GM23338 (cell line): ENCODE data around the gene SLX4.

Experiments
- CREB1 ChIP-seq: fragments of 250-450 bp; sonication (Bioruptor Pico); IDR thresholded peaks from 2 replicates; pipeline ENCODE4 v1.5.0; 2020; ENCODE audit warnings: low read depth, mild to moderate bottlenecking, moderate library complexity
- CTCF ChIP-seq, 2 experiments: fragments of 200-600 bp in 1 of 2; sonication (generic) in 1 of 2; conservative IDR thresholded peaks; 2 replicates each; pipeline versions ENCODE4 v1.5.1 to v1.6.1; 2016 to 2017; ENCODE audit warnings: antibody characterized with exemption in 2 of 2, low read depth in 2 of 2, mild to moderate bottlenecking in 2 of 2, moderate library complexity in 1 of 2
- ETS1 ChIP-seq: IDR thresholded peaks from 2 replicates; pipeline ENCODE4 v1.6.1; 2016; ENCODE audit warnings: antibody characterized with exemption
- EZH2 ChIP-seq: fragments of 200-600 bp; sonication (generic); IDR thresholded peaks from one replicate; pipeline ENCODE4 v1.8.0; 2017; ENCODE audit warnings: antibody characterized with exemption, mild to moderate bottlenecking, low read depth; ENCODE audit not compliant: unreplicated experiment
- EZH2phosphoT487 ChIP-seq: fragments of 200-600 bp; sonication (generic); IDR thresholded peaks from one replicate; pipeline ENCODE4 v1.8.1; 2018; ENCODE audit warnings: antibody characterized with exemption; ENCODE audit not compliant: unreplicated experiment
- POLR2AphosphoS5 ChIP-seq: IDR thresholded peaks from 2 replicates; pipeline ENCODE4 v1.6.1; 2016; ENCODE audit warnings: antibody characterized with exemption, low read depth
- REST ChIP-seq: IDR thresholded peaks from one replicate; pipeline ENCODE4 v1.6.1; 2018; ENCODE audit warnings: antibody characterized with exemption; ENCODE audit not compliant: unreplicated experiment
- ZNF331 ChIP-seq: fragments of 250-450 bp; sonication (Bioruptor Pico); IDR thresholded peaks from 2 replicates; pipeline ENCODE4 v1.5.0; 2020; ENCODE audit warnings: low read depth, mild to moderate bottlenecking, moderate library complexity
- ZNF462 ChIP-seq: fragments of 250-450 bp; sonication (Bioruptor Pico); IDR thresholded peaks from 2 replicates; pipeline ENCODE4 v1.5.0; 2020; ENCODE audit warnings: mild to moderate bottlenecking, moderate library complexity

GRCh38 chr16:3589001-3589400, 22.4 kb downstream of the SLX4 start:
- no peak for TF ChIP-seq POLR2AphosphoS5
- no peak for TF ChIP-seq EZH2
- no peak for TF ChIP-seq CTCF (conservative IDR thresholded peaks at IDR 0.05; ENCODE audit: low read depth in 2 of 2)
- TF ChIP-seq REST = no peak
- TF ChIP-seq CREB1 (CRISPR knock-in tag) = no peak
- TF ChIP-seq EZH2phosphoT487 = no peak
- TF ChIP-seq ZNF462 (CRISPR knock-in tag) = no peak
- no peak for TF ChIP-seq ZNF331
- no peak for TF ChIP-seq ETS1
